ENCODE measurements around the gene CRHBP. TPM values are rescaled to one million over a fixed set of nuclear protein-coding genes. Genes with fewer than 3 reads are reported as not detected.
"Not testable (repeated sequence)": the region's sequence is repeated elsewhere in the genome, so short reads cannot be mapped to it uniquely, and the experiment has no call there.

Gene CRHBP
- total RNA-seq, 1 experiment from 2014 or later, result not detected

GRCh38 chr5:76958991-76959767 is 6.3 kb downstream of the CRHBP start:
- peak; percentile 83 for DNase-seq (ENCODE audit: low read depth)

- DNase-seq (ENCODE audit: low read depth), result peak; percentile 82
Observed at GRCh38 chr5:76960004-76960625, 7.3 kb downstream of the CRHBP start.

- DNase-seq (ENCODE audit: low read depth), result no peak
Observed at GRCh38 chr5:76964060-76964459, 11.2 kb downstream of the CRHBP start.

GRCh38 chr5:76971511-76971910 is 18.7 kb downstream of the CRHBP start:
- no peak for DNase-seq (ENCODE audit: low read depth)

- DNase-seq (ENCODE audit: low read depth), result no peak
Observed at GRCh38 chr5:76972689-76973088, 19.8 kb downstream of the CRHBP start.

- DNase-seq (ENCODE audit: low read depth), result no peak
Observed at GRCh38 chr5:76974785-76975184, 21.9 kb downstream of the CRHBP start.

GRCh38 chr5:76978869-76979268 is 26.0 kb downstream of the CRHBP start:
- peak; percentile 46 for DNase-seq (ENCODE audit: low read depth)

GRCh38 chr5:76980518-76981144 is 27.8 kb downstream of the CRHBP start:
- no peak for DNase-seq (ENCODE audit: low read depth)

- no peak for DNase-seq (ENCODE audit: low read depth)
Observed at GRCh38 chr5:76982450-76982849, 29.6 kb downstream of the CRHBP start.

GRCh38 chr5:76983468-76983867 is 30.6 kb downstream of the CRHBP start:
- DNase-seq (ENCODE audit: low read depth), result peak; percentile 6

- DNase-seq (ENCODE audit: low read depth), result no peak
Observed at GRCh38 chr5:76986825-76987526, 34.1 kb downstream of the CRHBP start.

GRCh38 chr5:76990899-76991459 is 38.1 kb downstream of the CRHBP start:
- DNase-seq (ENCODE audit: low read depth), result no peak

- not testable (repeated sequence) for DNase-seq (ENCODE audit: low read depth)
Observed at GRCh38 chr5:76993436-76993835, 40.6 kb downstream of the CRHBP start.

GRCh38 chr5:76994337-76994736 is 41.5 kb downstream of the CRHBP start:
- DNase-seq (ENCODE audit: low read depth), result no peak

- not testable (repeated sequence) for DNase-seq (ENCODE audit: low read depth)
Observed at GRCh38 chr5:76998251-76998650, 45.4 kb downstream of the CRHBP start.

- DNase-seq (ENCODE audit: low read depth), result peak; percentile 42
Observed at GRCh38 chr5:76999451-76999850, 46.6 kb downstream of the CRHBP start.

- no peak for DNase-seq (ENCODE audit: low read depth)
Observed at GRCh38 chr5:77003246-77003645, 50.4 kb downstream of the CRHBP start.

GRCh38 chr5:77006124-77006523 is 53.3 kb downstream of the CRHBP start:
- no peak for DNase-seq (ENCODE audit: low read depth)

- DNase-seq (ENCODE audit: low read depth), result no peak
Observed at GRCh38 chr5:77008413-77008812, 55.6 kb downstream of the CRHBP start.

- DNase-seq (ENCODE audit: low read depth), result no peak
Observed at GRCh38 chr5:77010243-77010642, 57.4 kb downstream of the CRHBP start.

GRCh38 chr5:77011498-77011897 is 58.7 kb downstream of the CRHBP start:
- DNase-seq (ENCODE audit: low read depth), result no peak

GRCh38 chr5:77012601-77013000 is 59.8 kb downstream of the CRHBP start:
- no peak for DNase-seq (ENCODE audit: low read depth)
